Upper lobe of left lung (tissue), 6 donors: ENCODE measurements around the gene TYW3. TPM values are rescaled to one million over a fixed set of nuclear protein-coding genes. Genes with fewer than 3 reads are reported as not detected.
"Not testable (repeated sequence)": the region's sequence is repeated elsewhere in the genome, so short reads cannot be mapped to it uniquely, and the experiment has no call there.

Experiments
- ATAC-seq, 2 donors: fragments of 200-7000 bp; cut with Tn5 transposase; one replicate each; pipeline ENCODE4 v1.9.1; 2022; ENCODE audit warnings: mild to moderate bottlenecking in 2 of 2, moderate library complexity in 2 of 2; ENCODE audit not compliant: low FRiP score in 2 of 2
- DNase-seq, 2 donors: peaks; one replicate each; pipeline ENCODE4 v3.0.0-alpha.2; 2019 to 2020
- H3K27ac ChIP-seq, 4 donors: fragments of 200-600 bp; sonication (generic); one replicate each; pipeline ENCODE4 v1.5.1; 2016 to 2019
- H3K27me3 ChIP-seq, 4 donors: fragments of 200-600 bp; sonication (generic); one replicate each; pipeline ENCODE4 v1.5.1; 2017 to 2019
- H3K36me3 ChIP-seq, 4 donors: fragments of 200-600 bp; sonication (generic); one replicate each; pipeline ENCODE4 v1.5.1; 2016 to 2019
- H3K4me1 ChIP-seq, 4 donors: fragments of 200-600 bp; sonication (generic); one replicate each; pipeline ENCODE4 v1.5.1; 2018 to 2019
- H3K4me3 ChIP-seq, 4 donors: fragments of 200-600 bp; sonication (generic); one replicate each; pipeline ENCODE4 v1.5.1; 2017 to 2019; ENCODE audit warnings: mild to moderate bottlenecking in 2 of 4, moderate library complexity in 1 of 4
- H3K9me3 ChIP-seq, 4 donors: fragments of 200-600 bp; sonication (generic); one replicate each; pipeline ENCODE4 v1.5.1; 2018 to 2019
- EP300 ChIP-seq, 4 donors: sonication (generic); formaldehyde crosslinking; IDR thresholded peaks; one replicate each; pipeline ENCODE4 v1.5.1; 2017; ENCODE audit warnings: antibody characterized with exemption in 4 of 4, control low read depth in 2 of 4
- POLR2A ChIP-seq, 4 donors: fragments of 450-650 bp; IDR thresholded peaks; one replicate each; pipeline ENCODE4 v1.5.1; 2016 to 2017; ENCODE audit warnings: antibody characterized with exemption in 4 of 4, mild to moderate bottlenecking in 2 of 4
- POLR2AphosphoS5 ChIP-seq, 2 donors: sonication (generic); formaldehyde crosslinking; IDR thresholded peaks; one replicate each; pipeline ENCODE4 v1.5.1; 2017; ENCODE audit warnings: antibody characterized with exemption in 2 of 2
- WGBS, 2 donors: methylation state at CpG; one replicate each; pipeline ENCODE4 v1.1.5; 2017 to 2018; 5-methylcytosine and 5-hydroxymethylcytosine counted together
- total RNA-seq, 6 donors: library from RNA; depleted of rRNA in 4 of 6; stranded (reverse); fragments of >200 nt in 4 of 6; gene quantifications; one replicate each; pipeline versions ENCODE4 v1.1.0 to v1.2.1, GENCODE V29; 2016 to 2021
- TF ChIP-seq, protein P1 (sequence below), 6 experiments: fragments of 450-650 bp in 4 of 6; fragments of 200-600 bp in 2 of 6; sonication (generic) in 2 of 6; IDR thresholded peaks; one replicate each; pipeline ENCODE4 v1.5.1; 2016 to 2019; ENCODE audit warnings: antibody characterized with exemption in 6 of 6
- donor health status: DM: no; HTN: no; CAD: no; lungs with moderate emphysema.
- donor health status: DM: no; HTN: yes; CAD: no; lungs with severe emphysema.

Gene TYW3
- total RNA-seq, 6 donors from 2014 or later = 3.1 to 18.0 (median 14.2) TPM

DNA sequence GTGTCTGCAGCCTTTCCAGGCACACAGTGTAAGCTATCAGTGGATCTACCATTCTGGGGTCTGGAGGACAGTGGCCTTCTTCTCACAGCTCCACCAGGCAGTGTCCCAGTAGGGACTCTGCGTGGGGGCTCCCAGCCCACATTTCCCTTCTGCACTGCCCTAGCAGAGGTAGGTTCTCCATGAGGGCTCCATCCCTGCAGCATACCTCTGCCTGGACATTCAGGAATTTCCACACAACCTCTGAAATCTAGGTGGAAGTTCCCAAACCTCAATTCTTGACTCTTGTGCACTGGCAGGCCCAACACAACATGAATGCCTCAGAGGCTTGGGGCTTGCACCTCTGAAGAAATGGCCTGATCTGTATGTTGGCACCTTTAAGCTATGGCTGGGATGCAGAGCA is 6.9 kb upstream of the TYW3 start:
- Histone ChIP-seq H3K36me3 (peaks cover under 1 to 36% (median 18%) of the 10 kb centered on the region in 4 donors), H3K27me3 (no peaks in the 10 kb centered on the region), H3K4me1 (peaks cover 0 to 9% (median 5%) of the 10 kb centered on the region in 4 donors), H3K4me3 (no peak overlapping the region), H3K27ac (no peak overlapping the region), H3K9me3 (peaks cover 0 to 4% (median 0%) of the 10 kb centered on the region in 4 donors)
- TF ChIP-seq POLR2AphosphoS5 (IDR thresholded peaks at IDR 0.05) = no peak
- TF ChIP-seq, protein P1, sequence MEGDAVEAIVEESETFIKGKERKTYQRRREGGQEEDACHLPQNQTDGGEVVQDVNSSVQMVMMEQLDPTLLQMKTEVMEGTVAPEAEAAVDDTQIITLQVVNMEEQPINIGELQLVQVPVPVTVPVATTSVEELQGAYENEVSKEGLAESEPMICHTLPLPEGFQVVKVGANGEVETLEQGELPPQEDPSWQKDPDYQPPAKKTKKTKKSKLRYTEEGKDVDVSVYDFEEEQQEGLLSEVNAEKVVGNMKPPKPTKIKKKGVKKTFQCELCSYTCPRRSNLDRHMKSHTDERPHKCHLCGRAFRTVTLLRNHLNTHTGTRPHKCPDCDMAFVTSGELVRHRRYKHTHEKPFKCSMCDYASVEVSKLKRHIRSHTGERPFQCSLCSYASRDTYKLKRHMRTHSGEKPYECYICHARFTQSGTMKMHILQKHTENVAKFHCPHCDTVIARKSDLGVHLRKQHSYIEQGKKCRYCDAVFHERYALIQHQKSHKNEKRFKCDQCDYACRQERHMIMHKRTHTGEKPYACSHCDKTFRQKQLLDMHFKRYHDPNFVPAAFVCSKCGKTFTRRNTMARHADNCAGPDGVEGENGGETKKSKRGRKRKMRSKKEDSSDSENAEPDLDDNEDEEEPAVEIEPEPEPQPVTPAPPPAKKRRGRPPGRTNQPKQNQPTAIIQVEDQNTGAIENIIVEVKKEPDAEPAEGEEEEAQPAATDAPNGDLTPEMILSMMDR (IDR thresholded peaks at IDR 0.05) = no peak
- no peak for TF ChIP-seq POLR2A (IDR thresholded peaks at IDR 0.05)
- TF ChIP-seq EP300 (IDR thresholded peaks at IDR 0.05) = no peak
- ATAC-seq (no peak), DNase-seq (no peak)
- WGBS, 2 donors = 100% methylated on average over 1 of the region's 1 CpG; no CpG with 5 or more reads in 1 of the 2 donors

DNA sequence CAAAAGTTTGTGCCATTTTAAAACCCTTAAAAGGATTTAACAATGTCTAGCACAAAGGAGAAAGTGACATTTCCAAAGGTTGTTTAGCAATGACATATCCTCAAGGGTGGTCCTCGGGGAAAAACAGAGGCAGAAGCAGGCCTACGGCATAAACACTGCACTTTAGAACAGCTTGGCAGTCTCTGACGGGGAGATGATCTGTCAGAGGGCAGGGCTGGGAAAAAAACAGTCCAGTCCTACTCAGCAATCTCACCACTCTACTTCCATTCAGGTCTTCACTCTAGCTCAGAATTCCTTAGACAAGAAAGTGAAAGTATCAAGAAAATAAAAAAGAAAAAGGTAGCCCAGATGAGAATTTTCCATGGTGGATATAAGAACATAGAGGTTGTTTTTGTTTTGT is 4.2 kb upstream of the TYW3 start:
- no peak for DNase-seq
- WGBS, 2 donors = 79 to 97% methylated on average over 3 of the region's 3 CpGs
- Histone ChIP-seq H3K27me3 (no peaks in the 10 kb centered on the region), H3K36me3 (peaks cover 0 to 9% (median 0%) of the 10 kb centered on the region in 4 donors), H3K4me1 (peaks cover 7 to 20% (median 15%) of the 10 kb centered on the region in 4 donors), H3K4me3 (no peak overlapping the region), H3K9me3 (peaks cover 0 to 4% (median 0%) of the 10 kb centered on the region in 4 donors), H3K27ac (no peak overlapping the region)
- ATAC-seq = no peak
- no peak for TF ChIP-seq EP300 (IDR thresholded peaks at IDR 0.05)
- TF ChIP-seq POLR2AphosphoS5 (IDR thresholded peaks at IDR 0.05) = no peak
- no peak for TF ChIP-seq POLR2A (IDR thresholded peaks at IDR 0.05)
- TF ChIP-seq, protein P1 (IDR thresholded peaks at IDR 0.05) = no peak

DNA sequence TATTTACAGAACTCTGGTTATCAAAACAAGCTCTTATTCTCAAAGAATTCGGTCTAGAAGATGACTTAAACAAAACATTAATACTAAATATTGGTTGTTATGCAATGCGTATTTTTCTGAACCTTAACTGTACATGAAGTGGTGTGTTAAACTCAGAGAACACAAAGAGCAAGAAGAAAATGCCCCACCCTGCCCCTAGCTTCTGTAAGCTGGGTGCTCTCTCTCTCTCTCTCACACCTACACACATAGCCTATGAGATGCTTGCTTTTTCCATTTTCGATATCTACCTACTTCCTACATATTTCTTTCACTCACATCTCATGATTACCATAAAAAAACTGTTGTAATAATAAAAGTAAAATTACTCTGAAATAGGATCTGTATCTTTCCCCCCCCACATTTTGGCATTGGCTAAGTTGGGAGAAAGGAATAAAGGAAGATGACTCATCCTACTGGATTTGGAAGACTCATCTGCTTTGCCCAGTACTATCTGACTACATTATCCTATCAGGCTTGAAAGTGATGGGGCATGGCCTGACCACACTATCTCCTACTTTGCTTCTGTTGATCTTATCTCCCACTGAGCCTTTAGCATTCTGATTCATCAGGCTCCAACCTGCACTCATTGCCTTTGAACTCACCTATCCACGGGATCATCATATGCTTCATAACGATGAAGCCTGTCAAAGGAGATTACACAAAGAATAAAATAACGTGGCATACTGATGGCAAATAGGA is 3.0 kb upstream of the TYW3 start:
- TF ChIP-seq EP300 (IDR thresholded peaks at IDR 0.05) (no peak), POLR2AphosphoS5 (IDR thresholded peaks at IDR 0.05) (no peak), POLR2A (IDR thresholded peaks at IDR 0.05) (no peak)
- TF ChIP-seq, protein P1 (IDR thresholded peaks at IDR 0.05) = no peak
- Histone ChIP-seq H3K27ac (no peak overlapping the region), H3K36me3 (no peaks in the 10 kb centered on the region), H3K27me3 (no peaks in the 10 kb centered on the region), H3K9me3 (peaks cover 0 to 4% (median 0%) of the 10 kb centered on the region in 4 donors), H3K4me1 (peaks cover 18 to 31% (median 24%) of the 10 kb centered on the region in 4 donors), H3K4me3 (no peak overlapping the region)
- no peak for ATAC-seq
- no peak for DNase-seq
- WGBS, 2 donors = 82 to 92% methylated on average over 6 of the region's 6 CpGs

DNA sequence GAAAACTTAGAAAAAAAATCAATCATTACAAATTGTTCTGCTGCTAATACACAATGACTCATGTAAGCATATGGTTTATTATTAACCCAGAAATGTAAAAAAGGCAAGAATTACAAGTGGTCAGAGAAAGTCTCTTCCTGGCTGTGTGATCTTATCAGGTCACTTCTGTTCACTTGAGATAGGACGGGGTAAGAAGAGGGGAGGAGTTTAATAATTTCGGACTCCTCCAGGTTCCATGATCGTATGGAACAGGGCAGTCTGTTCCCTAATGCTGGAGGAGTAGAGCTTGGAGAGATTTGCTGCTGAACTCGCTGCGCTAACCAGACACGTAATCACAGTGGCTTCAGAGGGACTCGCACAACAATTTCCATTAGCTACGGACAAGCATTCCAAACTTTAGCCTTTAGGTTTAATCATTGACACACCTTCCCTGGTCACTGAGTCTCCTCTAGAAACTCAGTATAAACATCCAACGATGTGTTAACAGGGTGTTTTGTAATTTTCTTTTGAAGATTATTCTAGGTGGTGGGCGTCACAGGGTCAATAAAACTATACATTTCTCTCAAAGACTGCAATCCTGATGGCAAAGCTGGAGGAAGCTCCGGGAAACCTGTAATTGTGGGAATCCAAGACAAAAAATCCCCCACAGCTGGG is 1.4 kb upstream of the TYW3 start:
- TF ChIP-seq POLR2AphosphoS5 (IDR thresholded peaks at IDR 0.05) = peak in 1 of 2 donors; percentile 23
- TF ChIP-seq, protein P1 (IDR thresholded peaks at IDR 0.05) = no peak
- DNase-seq = no peak
- Histone ChIP-seq H3K36me3 (peaks cover 0 to under 1% (median under 1%) of the 10 kb centered on the region in 4 donors), H3K9me3 (no peaks in the 10 kb centered on the region), H3K4me3 (peak overlapping the region in 3 of 4 donors; percentile 68 to 71 (median 68)), H3K27ac (peak overlapping the region in 1 of 4 donors; percentile 87), H3K27me3 (no peaks in the 10 kb centered on the region), H3K4me1 (peaks cover 18 to 31% (median 24%) of the 10 kb centered on the region in 4 donors)
- 64 to 81% methylated on average over 10 to 11 of the region's 11 CpGs for WGBS, 2 donors
- no peak for ATAC-seq

DNA sequence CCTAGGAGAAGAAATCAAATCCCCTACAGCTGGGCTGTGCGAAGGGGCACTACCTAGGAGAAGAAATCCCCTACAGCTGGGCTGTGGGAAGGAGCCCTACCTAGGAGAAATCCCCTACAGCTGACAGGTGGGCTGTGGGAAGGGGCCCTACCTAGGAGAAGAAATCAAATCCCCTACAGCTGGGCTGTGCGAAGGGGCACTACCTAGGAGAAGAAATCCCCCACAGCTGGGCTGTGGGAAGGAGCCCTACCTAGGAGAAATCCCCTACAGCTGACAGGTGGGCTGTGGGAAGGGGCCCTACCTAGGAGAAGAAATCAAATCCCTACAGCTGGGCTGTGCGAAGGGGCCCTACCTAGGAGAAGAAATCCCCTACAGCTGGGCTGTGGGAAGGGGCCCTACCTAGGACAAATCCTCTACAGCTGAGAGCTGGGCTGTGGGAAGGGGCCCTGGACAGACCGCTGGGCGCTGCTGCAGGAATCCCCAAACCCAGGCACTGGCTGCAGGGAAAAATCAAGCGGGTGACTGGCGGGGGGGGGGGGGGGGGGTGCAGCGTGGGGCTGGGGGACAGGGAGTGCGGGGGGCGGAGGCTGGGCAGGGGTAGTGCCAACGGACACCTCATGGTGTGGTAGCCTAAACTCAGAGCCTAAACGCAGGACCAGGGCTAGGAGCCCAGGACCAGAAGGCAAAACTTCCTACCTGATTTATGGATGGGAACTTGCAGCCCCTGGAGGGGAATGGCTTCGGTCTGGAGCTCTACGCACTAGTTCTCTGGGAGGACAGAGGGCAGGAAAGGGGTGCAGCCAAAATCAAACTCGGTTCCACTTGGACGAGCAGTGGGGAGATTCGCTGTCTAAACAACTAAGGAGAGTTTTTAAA is 643 bp upstream of the TYW3 start:
- ATAC-seq (peak; percentile 36 to 44), DNase-seq (peak in 1 of 2 donors; percentile 46)
- Histone ChIP-seq H3K4me3 (peak overlapping the region; percentile 68 to 71 (median 69)), H3K27ac (peak overlapping the region; percentile 82 to 92 (median 88)), H3K4me1 (peaks cover 18 to 31% (median 24%) of the 10 kb centered on the region in 4 donors)
- WGBS, 2 donors = 0 to 12% methylated on average over 6 to 13 of the region's 17 CpGs
- H3K27me3 ChIP-seq, H3K36me3 ChIP-seq, H3K9me3 ChIP-seq: not testable (repeated sequence)
